Umbilical cord (tissue), 2 donors: ENCODE results near the gene ERFE. TPM values are rescaled to one million over a fixed set of nuclear protein-coding genes. Genes with fewer than 3 reads are reported as not detected.
"Not testable (repeated sequence)": the region's sequence is repeated elsewhere in the genome, so short reads cannot be mapped to it uniquely, and the experiment has no call there.

Experiments used
- DNase-seq: peaks from one replicate; pipeline ENCODE4 v3.0.0-alpha.2; 2015; ENCODE audit warnings: low spot score
- total RNA-seq: library from RNA; depleted of rRNA; stranded (reverse); fragments of >200 nt; gene quantifications from one replicate; pipeline ENCODE4 v1.2.3, GENCODE V29; 2014; ENCODE audit warnings: low replicate concordance; ENCODE audit not compliant: insufficient read depth

Gene ERFE
- total RNA-seq, result 4.3 TPM

- no peak for DNase-seq
Measured at GRCh38 chr2:238158509-238159070, at the start of gene ERFE. TSS of gene ERFE (plus strand) at chr2:238158970. CDS start at chr2:238159008, 38 bp downstream.

GRCh38 chr2:238113611-238114010, 45.2 kb upstream of the ERFE start:
- DNase-seq, result no peak

GRCh38 chr2:238114331-238114841, 44.4 kb upstream of the ERFE start:
- no peak for DNase-seq

GRCh38 chr2:238114851-238115660, 43.7 kb upstream of the ERFE start:
- no peak for DNase-seq

GRCh38 chr2:238115709-238116108, 43.1 kb upstream of the ERFE start:
- DNase-seq, result not testable (repeated sequence)

- DNase-seq, result no peak
Measured at GRCh38 chr2:238116298-238117198, 42.2 kb upstream of the ERFE start.

GRCh38 chr2:238117199-238118154, 41.3 kb upstream of the ERFE start:
- no peak for DNase-seq

- DNase-seq, result no peak
Measured at GRCh38 chr2:238119756-238120462, 38.9 kb upstream of the ERFE start.

GRCh38 chr2:238120463-238121298, 38.1 kb upstream of the ERFE start:
- DNase-seq, result peak; percentile 33

- no peak for DNase-seq
Measured at GRCh38 chr2:238121511-238122286, 37.1 kb upstream of the ERFE start.

GRCh38 chr2:238122287-238123217, 36.2 kb upstream of the ERFE start:
- no peak for DNase-seq

GRCh38 chr2:238123218-238123971, 35.4 kb upstream of the ERFE start:
- DNase-seq, result no peak

- DNase-seq, result no peak
Measured at GRCh38 chr2:238123991-238124470, 34.7 kb upstream of the ERFE start.

- no peak for DNase-seq
Measured at GRCh38 chr2:238124488-238125126, 34.2 kb upstream of the ERFE start.

- DNase-seq, result no peak
Measured at GRCh38 chr2:238125127-238125885, 33.5 kb upstream of the ERFE start.
